ENCODE results near the gene PKP1. TPM values are rescaled to one million over a fixed set of nuclear protein-coding genes. Genes with fewer than 3 reads are reported as not detected.

The PKP1 gene
- total RNA-seq, 1 donor from 2014 or later = 2.2 TPM

GRCh38 chr1:201316556-201316955 is 33.2 kb downstream of the PKP1 start:
- Histone ChIP-seq H3K27me3 (ENCODE audit: low read depth) (no peaks in the 10 kb centered on the region), H3K27ac (no peak overlapping the region), H3K4me1 (peaks cover 3% of the 10 kb centered on the region), H3K9me3 (no peaks in the 10 kb centered on the region), H3K4me3 (no peak overlapping the region), H3K36me3 (no peaks in the 10 kb centered on the region)
- intact Hi-C loops (cut with DNase I) = no loop called here
- ATAC-seq = no peak
- no peak for DNase-seq
- no peak for TF ChIP-seq CTCF (IDR thresholded peaks at IDR 0.05)

- DNase-seq = peak; percentile 28
- H3K27ac ChIP-seq = no peak overlapping the region
Measured at GRCh38 chr1:201317551-201317950, 34.2 kb downstream of the PKP1 start.

GRCh38 chr1:201318504-201319340 is 35.4 kb downstream of the PKP1 start:
- no peaks in the 10 kb centered on the region for H3K27me3 ChIP-seq (ENCODE audit: low read depth)
- H3K9me3 ChIP-seq = no peaks in the 10 kb centered on the region
- no peaks in the 10 kb centered on the region for H3K36me3 ChIP-seq
- H3K4me1 ChIP-seq = no peaks in the 10 kb centered on the region
- intact Hi-C loops (cut with DNase I) = no loop called here
- H3K27ac ChIP-seq = no peak overlapping the region
- ATAC-seq (no peak), DNase-seq (no peak)
- no peak overlapping the region for H3K4me3 ChIP-seq
- no peak for TF ChIP-seq CTCF (IDR thresholded peaks at IDR 0.05)

More at GRCh38 chr1:201317551-201317950, 34.2 kb downstream of the PKP1 start:
- intact Hi-C loops (cut with DNase I) = no loop called here
- ATAC-seq = no peak
- Histone ChIP-seq H3K4me3 (no peak overlapping the region), H3K4me1 (no peaks in the 10 kb centered on the region), H3K36me3 (no peaks in the 10 kb centered on the region), H3K9me3 (no peaks in the 10 kb centered on the region), H3K27me3 (ENCODE audit: low read depth) (no peaks in the 10 kb centered on the region)
- TF ChIP-seq CTCF (IDR thresholded peaks at IDR 0.05) = no peak

GRCh38 chr1:201319631-201320030 is 36.3 kb downstream of the PKP1 start:
- H3K4me3 ChIP-seq = no peak overlapping the region
- ATAC-seq (no peak), DNase-seq (peak; percentile 22)
- intact Hi-C loops (cut with DNase I) = no loop called here
- H3K27ac ChIP-seq = no peak overlapping the region
- no peak for TF ChIP-seq CTCF (IDR thresholded peaks at IDR 0.05)
- H3K36me3 ChIP-seq = no peaks in the 10 kb centered on the region
- no peaks in the 10 kb centered on the region for H3K4me1 ChIP-seq
- H3K27me3 ChIP-seq (ENCODE audit: low read depth) = no peaks in the 10 kb centered on the region
- no peaks in the 10 kb centered on the region for H3K9me3 ChIP-seq

GRCh38 chr1:201320168-201320788 is 37.0 kb downstream of the PKP1 start:
- intact Hi-C loops (cut with DNase I) = no loop called here
- TF ChIP-seq CTCF (IDR thresholded peaks at IDR 0.05) = no peak
- Histone ChIP-seq H3K4me1 (no peaks in the 10 kb centered on the region), H3K4me3 (no peak overlapping the region), H3K36me3 (no peaks in the 10 kb centered on the region), H3K27ac (no peak overlapping the region), H3K27me3 (ENCODE audit: low read depth) (no peaks in the 10 kb centered on the region), H3K9me3 (no peaks in the 10 kb centered on the region)
- DNase-seq = peak; percentile 38
- no peak for ATAC-seq

Measured in lower lobe of right lung (tissue), 2 donors.